Stomach (tissue), 9 donors: ENCODE measurements around the gene NAXE. TPM values are rescaled to one million over a fixed set of nuclear protein-coding genes. Genes with fewer than 3 reads are reported as not detected.

Experiments used
- DNase-seq, 2 donors: peaks; one replicate each; pipeline versions ENCODE4 v3.0.0 to v3.0.0-alpha.2; 2013 to 2019
- H3K27ac ChIP-seq, 5 donors: fragments of 200-600 bp in 4 of 5; sonication (generic) in 4 of 5; one replicate each; pipeline ENCODE4 v1.5.1; 2013 to 2019; ENCODE audit warnings: mild to moderate bottlenecking in 1 of 5, moderate library complexity in 1 of 5
- H3K27me3 ChIP-seq, 3 donors: fragments of 200-600 bp; sonication (generic); one replicate each; pipeline ENCODE4 v1.5.1; 2017 to 2019; ENCODE audit warnings: mixed run types in 1 of 3
- H3K36me3 ChIP-seq, 4 donors: fragments of 200-600 bp; sonication (generic); 1 replicate in 3 of 4; 2 replicates in 1 of 4; pipeline ENCODE4 v1.5.1; 2016 to 2019
- H3K4me1 ChIP-seq, 4 donors: fragments of 200-600 bp; sonication (generic); one replicate each; pipeline ENCODE4 v1.5.1; 2016 to 2019
- H3K4me3 ChIP-seq, 4 donors: fragments of 200-600 bp; sonication (generic) in 3 of 4; one replicate each; pipeline ENCODE4 v1.5.1; 2016 to 2019; ENCODE audit warnings: mild to moderate bottlenecking in 1 of 4
- H3K9me3 ChIP-seq, 4 donors: fragments of 200-600 bp; sonication (generic); one replicate each; pipeline ENCODE4 v1.5.1; 2016 to 2019
- CTCF ChIP-seq, 7 experiments: fragments of 450-650 bp in 4 of 7; fragments of 200-600 bp in 3 of 7; sonication (generic) in 3 of 7; IDR thresholded peaks; one replicate each; pipeline ENCODE4 v1.5.1; 2016 to 2019; ENCODE audit warnings: antibody characterized with exemption in 7 of 7, control low read depth in 2 of 7, mild to moderate bottlenecking in 1 of 7
- EP300 ChIP-seq: sonication (generic); formaldehyde crosslinking; IDR thresholded peaks from one replicate; pipeline ENCODE4 v1.6.1; 2017; ENCODE audit warnings: antibody characterized with exemption
- POLR2A ChIP-seq, 4 donors: fragments of 450-650 bp; IDR thresholded peaks; one replicate each; pipeline ENCODE4 v1.6.1; 2016; ENCODE audit warnings: antibody characterized with exemption in 4 of 4, control low read depth in 2 of 4, mild to moderate bottlenecking in 1 of 4, moderate library complexity in 1 of 4
- POLR2AphosphoS5 ChIP-seq, 3 donors: sonication (generic); formaldehyde crosslinking; IDR thresholded peaks; one replicate each; pipeline ENCODE4 v1.6.1; 2016; ENCODE audit warnings: antibody characterized with exemption in 3 of 3
- WGBS, 5 donors: extraction: QIAGEN DNeasy Blood & Tissue Kit in 3 of 5; methylation state at CpG; one replicate each; pipeline versions ENCODE4 v1.1.5 to v1.1.7; 2013 to 2018; 5-methylcytosine and 5-hydroxymethylcytosine counted together
- intact Hi-C: fragments of 100-400 bp; cut with DNase I; formaldehyde crosslinking; loops from one replicate; pipeline ENCODE4 v1.15.1; 2023; ENCODE audit warnings: low total_unique reads
- polyA plus RNA-seq, 3 donors: library from polyadenylated mRNA; stranded (reverse); fragments of 200-250 nt; gene quantifications; one replicate each; pipeline ENCODE4 v1.2.3, GENCODE V29; 2013
- total RNA-seq, 5 donors: library from RNA; depleted of rRNA; stranded (reverse); fragments of >200 nt; gene quantifications; one replicate each; pipeline versions ENCODE4 v1.1.0 to v1.2.3, GENCODE V29; 2014 to 2016
- donor health status: healthy with polysubstance abuse.
- donor health status: Bipolar disorder and iron deficiency.
- donor health status: healthy.

Gene NAXE
- total and polyA plus RNA-seq, 8 donors: 46.1 to 84.9 (median 69.9) TPM

GRCh38 chr1:156553860-156554485, 37.6 kb upstream of the NAXE start:
- H3K4me3 ChIP-seq: no peak overlapping the region
- DNase-seq: no peak

GRCh38 chr1:156554971-156555370, 36.6 kb upstream of the NAXE start:
- Histone ChIP-seq H3K9me3 (no peaks in the 10 kb centered on the region), H3K36me3 (peaks cover 0 to 7% (median 0%) of the 10 kb centered on the region in 4 donors), H3K27ac (no peak overlapping the region), H3K4me1 (no peaks in the 10 kb centered on the region), H3K27me3 (no peaks in the 10 kb centered on the region), H3K4me3 (no peak overlapping the region)
- 81 to 86% (median 83%) methylated on average over 8 of the region's 8 CpGs for WGBS, 5 donors
- no peak for DNase-seq
- TF ChIP-seq CTCF (IDR thresholded peaks at IDR 0.05) (no peak), POLR2AphosphoS5 (IDR thresholded peaks at IDR 0.05) (no peak), POLR2A (IDR thresholded peaks at IDR 0.05) (no peak), EP300 (no peak)
- intact Hi-C loops: no loop called here

More at GRCh38 chr1:156553860-156554485, 37.6 kb upstream of the NAXE start:
- peaks cover 0 to 5% (median 0%) of the 10 kb centered on the region in 4 donors for H3K36me3 ChIP-seq
- H3K27ac ChIP-seq: peak overlapping the region in 2 of 5 donors; percentile 2 to 22
- H3K27me3 ChIP-seq: no peaks in the 10 kb centered on the region
- H3K4me1 ChIP-seq: no peaks in the 10 kb centered on the region
- no peaks in the 10 kb centered on the region for H3K9me3 ChIP-seq
- WGBS, 5 donors: 82 to 97% (median 94%) methylated on average over 6 of the region's 6 CpGs
- intact Hi-C loops: no loop called here
- TF ChIP-seq POLR2AphosphoS5 (IDR thresholded peaks at IDR 0.05) (peak in 1 of 3 donors; percentile 37), POLR2A (IDR thresholded peaks at IDR 0.05) (no peak)

- Histone ChIP-seq H3K27ac (no peak overlapping the region), H3K4me3 (no peak overlapping the region), H3K4me1 (no peaks in the 10 kb centered on the region), H3K9me3 (no peaks in the 10 kb centered on the region), H3K36me3 (peaks cover 0 to 3% (median 0%) of the 10 kb centered on the region in 4 donors), H3K27me3 (no peaks in the 10 kb centered on the region)
- TF ChIP-seq POLR2AphosphoS5 (IDR thresholded peaks at IDR 0.05) (no peak), POLR2A (IDR thresholded peaks at IDR 0.05) (no peak), EP300 (no peak), CTCF (IDR thresholded peaks at IDR 0.05) (no peak)
- no peak for DNase-seq
- intact Hi-C loops: no loop called here
- 43 to 91% (median 65%) methylated on average over 2 of the region's 2 CpGs for WGBS, 5 donors
Measured at GRCh38 chr1:156555715-156556114, 35.9 kb upstream of the NAXE start.

GRCh38 chr1:156556354-156556753, 35.2 kb upstream of the NAXE start:
- peaks cover 0 to 3% (median 0%) of the 10 kb centered on the region in 4 donors for H3K36me3 ChIP-seq
- no peaks in the 10 kb centered on the region for H3K27me3 ChIP-seq
- H3K9me3 ChIP-seq: no peaks in the 10 kb centered on the region
- DNase-seq: no peak
- intact Hi-C loops: no loop called here
- TF ChIP-seq POLR2A (IDR thresholded peaks at IDR 0.05) (no peak), EP300 (no peak)
- no peak overlapping the region for H3K27ac ChIP-seq
- WGBS, 5 donors: 78 to 85% (median 80%) methylated on average over 9 of the region's 9 CpGs
- H3K4me3 ChIP-seq: no peak overlapping the region
- no peaks in the 10 kb centered on the region for H3K4me1 ChIP-seq

- intact Hi-C loops: no loop called here
- no peak overlapping the region for H3K4me3 ChIP-seq
- no peaks in the 10 kb centered on the region for H3K4me1 ChIP-seq
- H3K27me3 ChIP-seq: no peaks in the 10 kb centered on the region
- TF ChIP-seq EP300 (no peak), CTCF (IDR thresholded peaks at IDR 0.05) (no peak), POLR2A (IDR thresholded peaks at IDR 0.05) (no peak), POLR2AphosphoS5 (IDR thresholded peaks at IDR 0.05) (no peak)
- WGBS, 5 donors: 69 to 94% (median 87%) methylated on average over 7 of the region's 8 CpGs
- peaks cover 0 to 18% (median 0%) of the 10 kb centered on the region in 4 donors for H3K36me3 ChIP-seq
- no peaks in the 10 kb centered on the region for H3K9me3 ChIP-seq
- DNase-seq: no peak
- H3K27ac ChIP-seq: no peak overlapping the region
Measured at GRCh38 chr1:156559086-156559796, 32.3 kb upstream of the NAXE start.
